GM21737 (cell line): ENCODE data around the gene DPH5.
"Not testable (repeated sequence)": the region's sequence is repeated elsewhere in the genome, so short reads cannot be mapped to it uniquely, and the experiment has no call there.

Source experiments
- ATAC-seq: cut with Tn5 transposase; IDR thresholded peaks from one replicate; pipeline ENCODE4 v1.9.1; 2021; ENCODE audit warnings: mild to moderate bottlenecking, moderate library complexity; ENCODE audit not compliant: unreplicated experiment

DPH5 gene

DNA sequence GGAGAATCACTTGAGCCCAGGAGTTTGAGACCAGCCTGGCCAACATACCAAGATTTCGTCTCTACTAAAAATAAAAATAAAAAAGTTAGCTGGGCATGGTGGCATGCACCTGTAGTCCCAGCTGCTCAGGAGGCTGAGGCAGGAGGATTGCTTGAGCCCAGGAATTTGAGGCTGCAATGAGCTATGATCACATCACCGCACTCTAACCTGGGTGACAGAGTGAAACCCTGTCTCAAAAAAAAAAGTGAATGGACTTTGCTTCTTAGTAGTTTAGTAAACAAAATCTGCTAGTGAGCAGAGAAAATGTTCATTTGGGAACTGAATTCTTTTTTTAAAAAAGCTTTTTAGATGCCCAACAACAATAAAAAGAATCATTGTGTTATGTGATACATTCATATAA is 6.5 kb upstream of the DPH5 start:
- not testable (repeated sequence) for ATAC-seq

DNA sequence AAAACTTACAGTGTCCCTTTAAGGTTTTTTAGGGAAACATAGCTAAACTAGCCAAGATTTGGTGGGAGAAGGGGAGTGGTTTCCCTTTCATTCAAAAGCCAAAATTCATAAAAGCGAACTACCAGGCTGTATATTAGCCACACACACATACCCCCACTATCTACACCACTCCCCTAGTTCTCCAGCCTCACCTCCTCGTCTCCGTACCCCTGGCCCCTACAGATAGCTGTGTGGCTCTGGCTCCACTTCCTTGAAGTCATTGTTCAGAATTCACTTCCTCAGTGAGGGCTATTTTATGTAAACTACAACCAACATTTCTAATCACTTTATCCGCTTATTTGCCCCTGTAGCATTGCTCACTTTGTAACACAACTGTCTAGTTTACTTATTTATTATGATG is 5.3 kb upstream of the DPH5 start:
- ATAC-seq, result no peak

DNA sequence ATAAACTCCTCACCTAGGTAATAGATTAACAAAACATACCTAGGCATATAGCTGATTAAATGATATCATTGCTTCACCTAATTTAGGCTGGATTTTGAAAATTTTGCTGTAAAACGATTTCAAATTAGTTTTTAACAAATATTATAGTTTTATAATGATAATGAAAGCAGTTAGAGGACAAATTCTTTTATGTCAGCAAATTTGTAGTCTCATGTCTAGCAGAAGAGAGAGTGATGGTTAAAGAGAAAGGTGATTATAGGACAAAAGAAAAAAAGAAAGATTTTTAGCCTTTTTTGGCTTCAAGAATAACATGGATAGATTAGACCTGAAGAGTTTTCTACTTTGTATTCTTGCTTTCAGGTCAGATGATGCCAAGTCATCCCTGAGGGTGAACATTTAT is 3.6 kb upstream of the DPH5 start:
- ATAC-seq, result no peak

DNA sequence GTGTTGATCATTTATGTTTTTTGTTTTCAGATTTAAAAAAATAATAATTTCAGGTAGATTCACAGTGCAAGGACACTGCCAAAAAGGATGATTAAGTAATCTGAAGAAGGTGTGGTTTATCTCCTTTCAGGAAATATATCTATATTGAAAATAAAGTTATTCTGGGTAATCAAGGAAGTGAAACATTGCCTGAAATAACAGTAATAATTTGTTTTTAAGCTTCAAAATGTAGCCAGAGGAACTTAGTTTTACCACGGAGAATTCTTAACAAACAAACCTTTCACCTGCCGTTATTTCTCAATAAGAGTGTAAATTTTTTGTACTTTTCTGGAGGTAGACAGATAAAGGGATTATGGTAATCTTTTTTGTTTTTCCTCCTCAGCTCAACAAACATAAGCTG is 2.9 kb upstream of the DPH5 start:
- no peak for ATAC-seq

- no peak for ATAC-seq
Observed at GRCh38 chr1:101027194-101027772, 1.7 kb upstream of the DPH5 start.

- no peak for ATAC-seq
Observed at GRCh38 chr1:101026430-101026788, 825 bp upstream of the DPH5 start.

- peak; percentile 23 for ATAC-seq
Observed at GRCh38 chr1:101025283-101025656, 314 bp downstream of the DPH5 start.

GRCh38 chr1:101022294-101022693 is 3.3 kb downstream of the DPH5 start:
- ATAC-seq, result no peak

GRCh38 chr1:101017448-101017847 is 8.1 kb downstream of the DPH5 start:
- ATAC-seq, result no peak

- no peak for ATAC-seq
Observed at GRCh38 chr1:101013776-101014175, 11.8 kb downstream of the DPH5 start.

DNA sequence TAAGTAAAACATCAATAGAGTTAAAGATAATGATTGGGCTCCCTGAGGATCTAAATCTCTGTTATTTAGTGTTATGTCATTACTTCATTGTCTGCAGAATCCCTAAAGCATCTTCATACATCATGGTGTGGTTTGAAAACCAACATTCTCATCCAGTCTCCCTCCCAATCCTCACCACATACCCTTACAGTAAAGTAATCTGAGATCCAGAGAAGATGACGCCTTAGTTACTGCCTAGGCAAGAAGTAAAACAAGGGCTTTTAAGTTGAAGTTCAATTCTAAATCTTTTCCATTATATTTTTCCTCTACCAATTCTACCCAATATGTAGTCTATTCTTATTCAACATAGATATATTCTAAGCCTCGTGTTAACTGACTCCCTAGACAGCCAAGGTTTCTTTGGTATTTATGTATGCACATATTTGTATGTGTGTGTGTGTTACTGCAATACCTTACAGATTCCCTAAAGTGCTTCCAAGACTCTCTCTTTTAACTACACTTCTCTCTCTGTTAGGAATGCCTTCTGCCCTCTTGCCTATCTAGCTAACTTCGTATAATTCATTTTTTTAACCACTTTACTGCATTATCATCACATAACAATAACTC is 17.3 kb downstream of the DPH5 start:
- ATAC-seq, result no peak

DNA sequence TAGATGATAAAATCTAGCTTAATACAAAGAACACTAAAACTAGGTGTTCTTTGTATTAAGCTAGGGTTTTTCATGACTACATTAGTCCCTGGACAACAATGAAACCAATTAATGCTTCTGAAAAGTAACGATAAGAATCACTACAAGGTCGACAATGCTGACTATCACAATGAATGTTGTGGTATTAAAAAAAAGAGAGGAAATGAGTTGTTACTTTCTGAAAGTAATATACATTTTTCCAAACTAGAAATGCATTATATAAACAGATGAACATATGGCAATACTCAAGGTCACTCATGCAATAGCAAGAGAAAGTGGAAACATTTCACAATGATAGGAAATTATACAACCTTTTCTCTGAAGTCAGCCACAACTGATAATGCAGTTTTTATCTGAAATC is 19.0 kb downstream of the DPH5 start:
- no peak for ATAC-seq

GRCh38 chr1:101005871-101006270 is 19.7 kb downstream of the DPH5 start:
- no peak for ATAC-seq

GRCh38 chr1:101005183-101005582 is 20.4 kb downstream of the DPH5 start:
- ATAC-seq, result no peak

GRCh38 chr1:101004670-101005069 is 20.9 kb downstream of the DPH5 start:
- no peak for ATAC-seq

- ATAC-seq, result no peak
Observed at GRCh38 chr1:101004061-101004460, 21.5 kb downstream of the DPH5 start.

- ATAC-seq, result no peak
Observed at GRCh38 chr1:101003012-101003650, 22.5 kb downstream of the DPH5 start.

DNA sequence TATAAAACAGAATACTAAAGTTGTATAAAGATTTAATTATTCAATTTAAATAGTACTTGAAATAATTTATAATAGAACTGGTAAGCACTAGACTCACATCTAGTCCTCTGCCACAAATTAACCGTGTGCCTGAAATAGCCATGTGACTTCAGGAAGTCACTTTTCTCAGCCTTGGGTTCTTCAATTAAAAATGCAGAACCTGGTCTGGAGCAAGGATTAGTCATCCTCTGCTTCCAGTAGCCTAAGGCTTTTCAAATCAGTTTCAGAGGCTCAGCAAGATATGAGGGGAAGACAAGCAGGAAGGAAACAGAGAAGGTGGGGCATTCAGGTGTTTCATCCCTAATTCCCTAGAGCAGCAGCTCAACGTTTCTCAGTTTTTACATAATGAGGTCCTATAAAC is 23.0 kb downstream of the DPH5 start:
- ATAC-seq, result no peak

GRCh38 chr1:101000131-101000873 is 25.3 kb downstream of the DPH5 start:
- no peak for ATAC-seq

DNA sequence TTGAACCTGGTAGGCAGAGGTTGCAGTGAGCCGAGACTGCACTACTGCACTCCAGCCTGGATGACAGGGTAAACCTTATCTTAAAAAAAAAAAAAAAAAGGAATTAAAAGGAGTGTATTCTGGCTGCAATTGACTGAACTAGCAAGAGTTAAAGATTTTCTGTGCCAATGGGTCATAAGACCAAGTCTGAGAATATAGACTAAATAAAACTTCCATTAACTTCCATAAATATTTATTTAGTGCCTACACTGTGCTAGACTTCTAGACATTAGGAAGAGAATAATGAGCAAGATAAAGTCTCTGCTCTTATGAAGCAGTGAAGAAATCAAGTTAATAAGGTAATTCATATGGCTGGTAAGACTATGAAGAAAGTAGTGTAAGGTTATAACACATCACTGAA is 27.2 kb downstream of the DPH5 start:
- no peak for ATAC-seq

DNA sequence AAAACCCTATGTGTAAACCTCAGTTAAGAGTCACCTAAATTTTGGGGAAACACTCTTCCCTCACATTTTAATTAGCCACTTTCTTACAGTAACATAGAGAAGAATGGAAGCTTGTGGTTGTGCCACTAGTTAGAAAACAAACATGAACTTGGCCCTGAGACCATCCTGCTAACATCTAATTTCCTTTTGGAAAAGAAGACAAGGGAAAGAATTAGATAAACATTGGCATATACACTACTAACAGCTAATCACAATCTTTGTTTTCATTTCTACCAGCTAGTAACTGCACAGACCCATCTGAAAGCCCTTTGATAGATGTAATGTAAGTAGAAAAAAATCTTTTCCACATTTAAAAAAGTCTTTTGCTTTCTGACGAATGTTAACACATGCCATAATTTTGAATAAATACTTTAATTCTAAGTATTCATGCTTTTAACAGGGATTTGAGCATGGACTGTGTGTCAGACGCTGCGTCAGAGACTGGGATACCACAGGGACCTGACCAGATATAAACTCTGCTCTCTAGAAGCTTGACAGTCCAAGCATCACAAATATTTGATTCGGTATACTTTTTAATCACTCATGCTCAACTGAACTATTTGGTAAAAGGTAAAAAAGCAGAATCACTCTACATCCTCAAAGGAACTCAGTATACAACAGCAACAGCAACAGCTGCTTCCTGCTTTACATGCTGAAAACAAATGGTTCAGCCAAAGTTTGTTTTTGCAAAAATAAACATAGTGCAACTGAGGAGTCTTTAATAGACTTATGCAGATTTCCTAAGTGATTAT is 30.2 kb downstream of the DPH5 start:
- no peak for ATAC-seq
